ENCODE data around the gene COPS3. TPM values are rescaled to one million over a fixed set of nuclear protein-coding genes. Genes with fewer than 3 reads are reported as not detected.
A peak's percentile ranks its signal among the peaks of the same experiment; 100 is the strongest.

Gene COPS3
- total RNA-seq, 4 donors from 2014 or later = 49.2 to 60.0 (median 57.9) TPM

- Histone ChIP-seq H3K9me3 (no peaks in the 10 kb centered on the region), H3K27ac (no peak overlapping the region), H3K27me3 (no peaks in the 10 kb centered on the region), H3K4me1 (peaks cover 16% of the 10 kb centered on the region in 2 donors), H3K4me3 (replicated peaks in 1 of 3) (no peak overlapping the region), H3K36me3 (peaks cover 16 to 22% of the 10 kb centered on the region in 2 donors)
- WGBS, 2 donors = 86 to 91% methylated on average over 6 of the region's 6 CpGs
- no peak for DNase-seq
- TF ChIP-seq POLR2A (IDR thresholded peaks at IDR 0.05) = no peak
- intact Hi-C loops (cut with DNase I) = no loop called here
Measured at GRCh38 chr17:17275971-17276370, 5.1 kb downstream of the COPS3 start.

- Histone ChIP-seq H3K4me3 (replicated peaks in 1 of 3) (no peak overlapping the region), H3K36me3 (peaks cover 58 to 66% of the 10 kb centered on the region in 2 donors), H3K27me3 (no peaks in the 10 kb centered on the region), H3K4me1 (no peaks in the 10 kb centered on the region), H3K9me3 (no peaks in the 10 kb centered on the region), H3K27ac (no peak overlapping the region)
- DNase-seq = no peak
- TF ChIP-seq POLR2A (IDR thresholded peaks at IDR 0.05) (no peak), CTCF (IDR thresholded peaks at IDR 0.05) (peak in 1 of 6 experiments; percentile 6)
- WGBS, 2 donors = 89 to 92% methylated on average over 9 of the region's 9 CpGs
- intact Hi-C loops (cut with DNase I) = no loop called here
Measured at GRCh38 chr17:17269926-17270773, 10.9 kb downstream of the COPS3 start.

- H3K36me3 ChIP-seq = peaks cover 64 to 69% of the 10 kb centered on the region in 2 donors
- no peaks in the 10 kb centered on the region for H3K27me3 ChIP-seq
- H3K27ac ChIP-seq = no peak overlapping the region
- no peak for DNase-seq
- H3K9me3 ChIP-seq = no peaks in the 10 kb centered on the region
- H3K4me3 ChIP-seq (replicated peaks in 1 of 3) = no peak overlapping the region
- intact Hi-C loops (cut with DNase I) = no loop called here
- TF ChIP-seq POLR2A (IDR thresholded peaks at IDR 0.05) (no peak), CTCF (IDR thresholded peaks at IDR 0.05) (no peak)
- 76 to 91% methylated on average over 2 of the region's 2 CpGs for WGBS, 2 donors
- H3K4me1 ChIP-seq = no peaks in the 10 kb centered on the region
Measured at GRCh38 chr17:17264430-17264829, 16.6 kb downstream of the COPS3 start.

GRCh38 chr17:17258998-17259397 is 22.0 kb downstream of the COPS3 start:
- no peak overlapping the region for H3K4me3 ChIP-seq (replicated peaks in 1 of 3)
- DNase-seq = no peak
- H3K36me3 ChIP-seq = peaks cover 59 to 60% of the 10 kb centered on the region in 2 donors
- no peak for TF ChIP-seq CTCF (IDR thresholded peaks at IDR 0.05)
- TF ChIP-seq POLR2A (IDR thresholded peaks at IDR 0.05) = no peak
- H3K9me3 ChIP-seq = no peaks in the 10 kb centered on the region
- WGBS, 2 donors = 95 to 96% methylated on average over 4 of the region's 4 CpGs
- no peaks in the 10 kb centered on the region for H3K4me1 ChIP-seq
- intact Hi-C loops (cut with DNase I) = no loop called here
- no peak overlapping the region for H3K27ac ChIP-seq
- no peaks in the 10 kb centered on the region for H3K27me3 ChIP-seq

- DNase-seq = no peak
- H3K27ac ChIP-seq = no peak overlapping the region
- peaks cover 59 to 65% of the 10 kb centered on the region in 2 donors for H3K36me3 ChIP-seq
- intact Hi-C loops (cut with DNase I) = no loop called here
- TF ChIP-seq CTCF (IDR thresholded peaks at IDR 0.05) (no peak), POLR2A (IDR thresholded peaks at IDR 0.05) (no peak)
- no peaks in the 10 kb centered on the region for H3K9me3 ChIP-seq
- H3K4me1 ChIP-seq = no peaks in the 10 kb centered on the region
- WGBS, 2 donors = 95 to 96% methylated on average over 7 of the region's 7 CpGs
- H3K4me3 ChIP-seq (replicated peaks in 1 of 3) = no peak overlapping the region
- H3K27me3 ChIP-seq = no peaks in the 10 kb centered on the region
Measured at GRCh38 chr17:17258011-17258410, 23.0 kb downstream of the COPS3 start.
